GM06990 (cell line): ENCODE measurements around the gene AZIN2.

Source experiments
- DNase-seq: peaks from one replicate; pipeline ENCODE4 v3.0.0-alpha.2; 2011; ENCODE audit not compliant: insufficient read length; ENCODE audit errors: extremely low read depth
- H3K27me3 ChIP-seq: replicated peaks from 2 replicates; pipeline ENCODE4 v1.6.0; 2011; ENCODE audit warnings: low read length; ENCODE audit not compliant: control insufficient read depth, insufficient read depth
- H3K36me3 ChIP-seq: 2 replicates; pipeline ENCODE4 v1.5.1; 2011; ENCODE audit warnings: low read length; ENCODE audit not compliant: control insufficient read depth, insufficient read depth
- H3K4me3 ChIP-seq: replicated peaks from 2 replicates; pipeline ENCODE4 v1.5.1; 2011; ENCODE audit warnings: low read depth, mild to moderate bottlenecking, control low read depth, low read length
- CTCF ChIP-seq: IDR thresholded peaks from 2 replicates; pipeline ENCODE4 v1.5.1; 2011; ENCODE audit warnings: low read length, control low read depth, mild to moderate bottlenecking, inconsistent platforms; ENCODE audit not compliant: insufficient read depth, poor library complexity, severe bottlenecking

AZIN2 gene

GRCh38 chr1:33161061-33161681, 80.2 kb downstream of the AZIN2 start:
- Histone ChIP-seq H3K27me3 (no peaks in the 10 kb centered on the region), H3K36me3 (no peaks in the 10 kb centered on the region; the same call in none of the 2 replicates), H3K4me3 (no peak overlapping the region)
- no peak for DNase-seq
- no peak for TF ChIP-seq CTCF

- no peak for DNase-seq
- Histone ChIP-seq H3K4me3 (no peak overlapping the region), H3K36me3 (no peaks in the 10 kb centered on the region; the same call in none of the 2 replicates), H3K27me3 (no peaks in the 10 kb centered on the region)
- no peak for TF ChIP-seq CTCF
Observed at GRCh38 chr1:33162141-33162540, 81.2 kb downstream of the AZIN2 start.

GRCh38 chr1:33163621-33164519, 82.9 kb downstream of the AZIN2 start:
- Histone ChIP-seq H3K4me3 (no peak overlapping the region), H3K36me3 (no peaks in the 10 kb centered on the region; the same call in 1 of the 2 replicates), H3K27me3 (no peaks in the 10 kb centered on the region)
- no peak for TF ChIP-seq CTCF
- no peak for DNase-seq

GRCh38 chr1:33165209-33165608, 84.3 kb downstream of the AZIN2 start:
- DNase-seq = no peak
- no peaks in the 10 kb centered on the region for H3K36me3 ChIP-seq

GRCh38 chr1:33165809-33166208, 84.9 kb downstream of the AZIN2 start:
- Histone ChIP-seq H3K27me3 (no peaks in the 10 kb centered on the region), H3K36me3 (no peaks in the 10 kb centered on the region), H3K4me3 (no peak overlapping the region)
- DNase-seq = no peak
- TF ChIP-seq CTCF = no peak

More at GRCh38 chr1:33165209-33165608, 84.3 kb downstream of the AZIN2 start:
- no peak overlapping the region for H3K4me3 ChIP-seq
- no peak for TF ChIP-seq CTCF
- no peaks in the 10 kb centered on the region for H3K27me3 ChIP-seq
